ENCODE measurements around the gene LRRTM2. TPM values are rescaled to one million over a fixed set of nuclear protein-coding genes. Genes with fewer than 3 reads are reported as not detected.
"Not testable (repeated sequence)": the region's sequence is repeated elsewhere in the genome, so short reads cannot be mapped to it uniquely, and the experiment has no call there.

Gene LRRTM2
- total RNA-seq: under 1 TPM in 3 of 4 donors, not detected in 1; 0.13 to 0.20 (median 0.16) TPM

GRCh38 chr5:138874771-138875551 is at the start of gene LRRTM2:
LRRTM2 (minus strand) TSS chr5:138875335; CDS start chr5:138874911, 424 bp downstream.
- WGBS, 2 donors: 51 to 66% methylated on average over 18 of the region's 18 CpGs
- no peak for DNase-seq (ENCODE audit: low spot score in 2 of 2)
- intact Hi-C loops (cut with DNase I; ENCODE audit: low total_unique reads): no loop called here
- no peak within 1 kb of the TSS for H3K4me3 ChIP-seq (ENCODE audit: low read depth, poor library complexity, severe bottlenecking)
- TF ChIP-seq POLR2A (IDR thresholded peaks at IDR 0.05) (no peak), CTCF (IDR thresholded peaks at IDR 0.05) (no peak)

- 95 to 97% methylated on average over 2 of the region's 2 CpGs for WGBS, 2 donors
- intact Hi-C loops (cut with DNase I; ENCODE audit: low total_unique reads): no loop called here
- no peak for TF ChIP-seq CTCF (IDR thresholded peaks at IDR 0.05)
- TF ChIP-seq POLR2A (IDR thresholded peaks at IDR 0.05): no peak
Measured at GRCh38 chr5:138922494-138922893, 47.4 kb upstream of the LRRTM2 start.

GRCh38 chr5:138921362-138921761 is 46.2 kb upstream of the LRRTM2 start:
- WGBS, 2 donors: 81 to 89% methylated on average over 2 of the region's 2 CpGs
- DNase-seq (ENCODE audit: low spot score in 2 of 2); H3K4me3 ChIP-seq (ENCODE audit: low read depth, poor library complexity, severe bottlenecking); intact Hi-C loops (cut with DNase I; ENCODE audit: low total_unique reads): not testable (repeated sequence)

More at GRCh38 chr5:138922494-138922893, 47.4 kb upstream of the LRRTM2 start:
- H3K4me3 ChIP-seq (ENCODE audit: low read depth, poor library complexity, severe bottlenecking): no peak overlapping the region
- no peak for DNase-seq (ENCODE audit: low spot score in 2 of 2)

- WGBS, 2 donors: 95 to 99% methylated on average over 8 of the region's 8 CpGs
- H3K4me3 ChIP-seq (ENCODE audit: low read depth, poor library complexity, severe bottlenecking): no peak overlapping the region
- intact Hi-C loops (cut with DNase I; ENCODE audit: low total_unique reads): no loop called here
- no peak for DNase-seq (ENCODE audit: low spot score in 2 of 2)
- TF ChIP-seq POLR2A (IDR thresholded peaks at IDR 0.05) (no peak), CTCF (IDR thresholded peaks at IDR 0.05) (no peak)
Measured at GRCh38 chr5:138920181-138920580, 45.0 kb upstream of the LRRTM2 start.

- intact Hi-C loops (cut with DNase I; ENCODE audit: low total_unique reads): no loop called here
- 71 to 83% methylated on average over 4 of the region's 4 CpGs for WGBS, 2 donors
- no peak overlapping the region for H3K4me3 ChIP-seq (ENCODE audit: low read depth, poor library complexity, severe bottlenecking)
- no peak for TF ChIP-seq POLR2A (IDR thresholded peaks at IDR 0.05)
- no peak for DNase-seq (ENCODE audit: low spot score in 2 of 2)
Measured at GRCh38 chr5:138918686-138919085, 43.6 kb upstream of the LRRTM2 start.

GRCh38 chr5:138914338-138914737 is 39.2 kb upstream of the LRRTM2 start:
- WGBS, 2 donors: 91 to 97% methylated on average over 3 of the region's 3 CpGs
- intact Hi-C loops (cut with DNase I; ENCODE audit: low total_unique reads): no loop called here
- H3K4me3 ChIP-seq (ENCODE audit: low read depth, poor library complexity, severe bottlenecking): no peak overlapping the region
- DNase-seq (ENCODE audit: low spot score in 2 of 2): no peak
- no peak for TF ChIP-seq CTCF (IDR thresholded peaks at IDR 0.05)
- no peak for TF ChIP-seq POLR2A (IDR thresholded peaks at IDR 0.05)

- intact Hi-C loops (cut with DNase I; ENCODE audit: low total_unique reads): no loop called here
- DNase-seq (ENCODE audit: low spot score in 2 of 2): no peak
- WGBS, 2 donors: 96 to 98% methylated on average over 3 of the region's 3 CpGs
- no peak overlapping the region for H3K4me3 ChIP-seq (ENCODE audit: low read depth, poor library complexity, severe bottlenecking)
- no peak for TF ChIP-seq CTCF (IDR thresholded peaks at IDR 0.05)
- TF ChIP-seq POLR2A (IDR thresholded peaks at IDR 0.05): no peak
Measured at GRCh38 chr5:138913773-138914172, 38.6 kb upstream of the LRRTM2 start.

Data from lower leg skin (tissue), 4 donors.